Measurements from ENCODE around the gene CCDC185. TPM values are rescaled to one million over a fixed set of nuclear protein-coding genes. Genes with fewer than 3 reads are reported as not detected.

CCDC185 gene
- total and polyA plus RNA-seq, 8 donors, result not detected

GRCh38 chr1:223411309-223411708 is 18.1 kb downstream of the CCDC185 start:
- TF ChIP-seq EP300 (IDR thresholded peaks at IDR 0.05) (no peak), CTCF (IDR thresholded peaks at IDR 0.05) (no peak), POLR2A (IDR thresholded peaks at IDR 0.05) (no peak), POLR2AphosphoS5 (IDR thresholded peaks at IDR 0.05) (no peak)
- intact Hi-C loops (cut with DNase I; ENCODE audit: low total_unique reads), result no loop called here
- no peak for DNase-seq
- Histone ChIP-seq H3K4me1 (no peaks in the 10 kb centered on the region), H3K9me3 (no peaks in the 10 kb centered on the region), H3K4me3 (no peak overlapping the region), H3K27me3 (no peaks in the 10 kb centered on the region), H3K27ac (no peak overlapping the region), H3K36me3 (no peaks in the 10 kb centered on the region)
- 48 to 69% (median 64%) methylated on average over 2 of the region's 2 CpGs for WGBS, 5 donors

- intact Hi-C loops (cut with DNase I; ENCODE audit: low total_unique reads), result no loop called here
- no peak for DNase-seq
These were observed 18.5 kb downstream of the CCDC185 start for GRCh38 chr1:223411710-223412109.

GRCh38 chr1:223413216-223413615 is 20.0 kb downstream of the CCDC185 start:
- intact Hi-C loops (cut with DNase I; ENCODE audit: low total_unique reads), result no loop called here
- Histone ChIP-seq H3K4me3 (no peak overlapping the region), H3K4me1 (no peaks in the 10 kb centered on the region), H3K9me3 (no peaks in the 10 kb centered on the region), H3K27me3 (no peaks in the 10 kb centered on the region), H3K36me3 (no peaks in the 10 kb centered on the region), H3K27ac (no peak overlapping the region)
- 75 to 90% (median 80%) methylated on average over 2 of the region's 2 CpGs for WGBS, 5 donors
- TF ChIP-seq CTCF (IDR thresholded peaks at IDR 0.05), result no peak
- DNase-seq, result no peak

More at GRCh38 chr1:223411710-223412109, 18.5 kb downstream of the CCDC185 start:
- TF ChIP-seq CTCF (IDR thresholded peaks at IDR 0.05) (no peak), POLR2AphosphoS5 (IDR thresholded peaks at IDR 0.05) (no peak), EP300 (IDR thresholded peaks at IDR 0.05) (no peak), POLR2A (IDR thresholded peaks at IDR 0.05) (no peak)
- no peaks in the 10 kb centered on the region for H3K9me3 ChIP-seq
- H3K27ac ChIP-seq, result no peak overlapping the region
- H3K4me3 ChIP-seq, result no peak overlapping the region
- no peaks in the 10 kb centered on the region for H3K27me3 ChIP-seq
- H3K4me1 ChIP-seq, result no peaks in the 10 kb centered on the region
- H3K36me3 ChIP-seq, result no peaks in the 10 kb centered on the region

- intact Hi-C loops (cut with DNase I; ENCODE audit: low total_unique reads), result no loop called here
- WGBS, 5 donors, result 48 to 50% (median 48%) methylated on average over 2 of the region's 2 CpGs
- Histone ChIP-seq H3K36me3 (no peaks in the 10 kb centered on the region), H3K4me3 (no peak overlapping the region), H3K27me3 (no peaks in the 10 kb centered on the region), H3K9me3 (no peaks in the 10 kb centered on the region), H3K27ac (no peak overlapping the region), H3K4me1 (peaks cover 0 to 9% (median 3%) of the 10 kb centered on the region in 4 donors)
- DNase-seq, result no peak
- TF ChIP-seq POLR2A (IDR thresholded peaks at IDR 0.05) (no peak), EP300 (IDR thresholded peaks at IDR 0.05) (no peak), POLR2AphosphoS5 (IDR thresholded peaks at IDR 0.05) (no peak)
These were observed 24.2 kb downstream of the CCDC185 start for GRCh38 chr1:223417444-223417843.

GRCh38 chr1:223417903-223418663 is 24.9 kb downstream of the CCDC185 start:
- 67 to 71% (median 69%) methylated on average over 7 of the region's 7 CpGs for WGBS, 5 donors
- Histone ChIP-seq H3K36me3 (no peaks in the 10 kb centered on the region), H3K9me3 (no peaks in the 10 kb centered on the region), H3K4me3 (no peak overlapping the region), H3K27ac (peak overlapping the region in 2 of 5 donors; percentile 18 to 52), H3K4me1 (peaks cover 0 to 9% (median 3%) of the 10 kb centered on the region in 4 donors), H3K27me3 (no peaks in the 10 kb centered on the region)
- TF ChIP-seq CTCF (IDR thresholded peaks at IDR 0.05) (no peak), EP300 (IDR thresholded peaks at IDR 0.05) (no peak), POLR2AphosphoS5 (IDR thresholded peaks at IDR 0.05) (peak in 1 of 3 donors; percentile 18), POLR2A (IDR thresholded peaks at IDR 0.05) (no peak)
- DNase-seq, result peak in 1 of 2 donors; percentile 32
- intact Hi-C loops (cut with DNase I; ENCODE audit: low total_unique reads), result no loop called here

Measured in stomach (tissue), 9 donors.